ENCODE results near the gene SLC39A11.

- TF ChIP-seq CTCF (IDR thresholded peaks at IDR 0.05) (no peak), EZH2phosphoT487 (IDR thresholded peaks at IDR 0.05) (no peak), EZH2 (IDR thresholded peaks at IDR 0.05) (no peak)
These were observed 113.8 kb downstream of the SLC39A11 start for GRCh38 chr17:72978593-72979218.
